ENCODE data around the gene SDHC. TPM values are rescaled to one million over a fixed set of nuclear protein-coding genes. Genes with fewer than 3 reads are reported as not detected.

The SDHC gene
- total and polyA plus RNA-seq, 2 of the 13 experiments (the other 11 are each of a cell fraction or from before 2014, with no cell fraction given) = 27.1 to 229 TPM

DNA sequence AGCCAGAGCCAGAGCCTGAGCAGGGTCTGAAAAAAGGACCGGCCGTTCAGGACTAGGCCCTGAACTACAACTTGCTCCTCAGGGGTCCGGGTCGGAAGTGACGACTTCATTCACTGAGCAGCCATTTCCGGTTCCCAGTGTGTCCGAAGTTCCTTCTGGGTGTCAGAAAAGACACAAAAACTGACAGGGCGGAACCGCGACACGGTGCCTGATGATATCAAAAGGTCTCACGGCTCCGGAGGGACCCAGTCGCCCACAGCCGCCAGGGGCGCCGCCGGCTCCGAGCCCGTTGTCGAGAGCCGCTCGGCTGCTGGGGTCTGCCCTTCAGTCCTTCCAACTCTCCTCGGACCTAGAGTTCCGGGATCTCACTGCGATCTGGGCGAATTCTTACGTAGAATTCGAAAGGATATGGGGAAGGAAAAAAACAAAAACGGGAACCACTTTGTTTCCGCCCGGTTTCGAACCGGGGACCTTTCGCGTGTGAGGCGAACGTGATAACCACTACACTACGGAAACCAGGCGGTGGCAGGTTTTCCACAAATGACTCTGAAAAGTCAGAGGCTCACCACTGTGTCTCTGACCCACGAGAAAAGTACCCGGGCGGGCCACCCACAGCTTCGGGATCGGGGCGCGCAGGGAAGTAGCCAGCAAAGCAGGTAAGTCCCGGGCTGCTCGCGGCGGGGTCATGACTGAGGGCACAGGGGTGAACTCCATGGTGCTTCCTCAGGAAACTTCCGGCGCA, 85.2 kb downstream of the SDHC start (continued):
- TF ChIP-seq KLF6 (CRISPR knock-in tag; IDR thresholded peaks at IDR 0.05) (no peak), ZNF563 (CRISPR knock-in tag; IDR thresholded peaks at IDR 0.05) (peak; percentile 79), GABPB1 (CRISPR knock-in tag; IDR thresholded peaks at IDR 0.05) (peak; percentile 93), KLF16 (CRISPR knock-in tag; IDR thresholded peaks at IDR 0.05) (peak in 1 of 2 experiments; percentile 85; a peak in 1 of 4 replicates), ZNF749 (CRISPR knock-in tag; IDR thresholded peaks at IDR 0.05; ENCODE audit: borderline replicate concordance) (0 out of 2 replicates have a peak, but pooled peaks have one; percentile 52), NFYB (CRISPR knock-in tag; IDR thresholded peaks at IDR 0.05) (no peak; the same call in 1 of the 2 replicates), ZBTB38 (CRISPR knock-in tag; IDR thresholded peaks at IDR 0.05) (peak; percentile 48), NR2C2 (CRISPR knock-in tag; IDR thresholded peaks at IDR 0.05; ENCODE audit: borderline replicate concordance) (peak; percentile 89), ZNF891 (CRISPR knock-in tag; IDR thresholded peaks at IDR 0.05) (peak; percentile 60), ETV6 (CRISPR knock-in tag; conservative IDR thresholded peaks at IDR 0.05) (no peak), ZNF678 (CRISPR knock-in tag; IDR thresholded peaks at IDR 0.05) (no peak), ZNF552 (CRISPR knock-in tag; IDR thresholded peaks at IDR 0.05; ENCODE audit: borderline replicate concordance) (no peak; the same call in 1 of the 2 replicates), MED13 (CRISPR knock-in tag; IDR thresholded peaks at IDR 0.05) (peak; percentile 37; the same call in 1 of the 2 replicates), U2AF1 (optimal IDR thresholded peaks at IDR 0.05; ENCODE audit: low read depth, low read length) (peak; percentile 44), E2F2 (CRISPR knock-in tag; IDR thresholded peaks at IDR 0.05; ENCODE audit: borderline replicate concordance) (no peak), PAX8 (CRISPR knock-in tag; IDR thresholded peaks at IDR 0.05; ENCODE audit: borderline replicate concordance) (no peak), ZSCAN21 (CRISPR knock-in tag; IDR thresholded peaks at IDR 0.05; ENCODE audit: borderline replicate concordance) (no peak), ZNF614 (CRISPR knock-in tag; IDR thresholded peaks at IDR 0.05; ENCODE audit: borderline replicate concordance) (0 out of 2 replicates have a peak, but pooled peaks have one; percentile 30), NFKB2 (CRISPR knock-in tag; IDR thresholded peaks at IDR 0.05; ENCODE audit: borderline replicate concordance) (peak; percentile 53; the same call in 1 of the 2 replicates)
- TF ChIP-seq, protein P1, sequence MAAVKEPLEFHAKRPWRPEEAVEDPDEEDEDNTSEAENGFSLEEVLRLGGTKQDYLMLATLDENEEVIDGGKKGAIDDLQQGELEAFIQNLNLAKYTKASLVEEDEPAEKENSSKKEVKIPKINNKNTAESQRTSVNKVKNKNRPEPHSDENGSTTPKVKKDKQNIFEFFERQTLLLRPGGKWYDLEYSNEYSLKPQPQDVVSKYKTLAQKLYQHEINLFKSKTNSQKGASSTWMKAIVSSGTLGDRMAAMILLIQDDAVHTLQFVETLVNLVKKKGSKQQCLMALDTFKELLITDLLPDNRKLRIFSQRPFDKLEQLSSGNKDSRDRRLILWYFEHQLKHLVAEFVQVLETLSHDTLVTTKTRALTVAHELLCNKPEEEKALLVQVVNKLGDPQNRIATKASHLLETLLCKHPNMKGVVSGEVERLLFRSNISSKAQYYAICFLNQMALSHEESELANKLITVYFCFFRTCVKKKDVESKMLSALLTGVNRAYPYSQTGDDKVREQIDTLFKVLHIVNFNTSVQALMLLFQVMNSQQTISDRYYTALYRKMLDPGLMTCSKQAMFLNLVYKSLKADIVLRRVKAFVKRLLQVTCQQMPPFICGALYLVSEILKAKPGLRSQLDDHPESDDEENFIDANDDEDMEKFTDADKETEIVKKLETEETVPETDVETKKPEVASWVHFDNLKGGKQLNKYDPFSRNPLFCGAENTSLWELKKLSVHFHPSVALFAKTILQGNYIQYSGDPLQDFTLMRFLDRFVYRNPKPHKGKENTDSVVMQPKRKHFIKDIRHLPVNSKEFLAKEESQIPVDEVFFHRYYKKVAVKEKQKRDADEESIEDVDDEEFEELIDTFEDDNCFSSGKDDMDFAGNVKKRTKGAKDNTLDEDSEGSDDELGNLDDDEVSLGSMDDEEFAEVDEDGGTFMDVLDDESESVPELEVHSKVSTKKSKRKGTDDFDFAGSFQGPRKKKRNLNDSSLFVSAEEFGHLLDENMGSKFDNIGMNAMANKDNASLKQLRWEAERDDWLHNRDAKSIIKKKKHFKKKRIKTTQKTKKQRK (IDR thresholded peaks at IDR 0.05; ENCODE audit: low read length) = no peak
- TF ChIP-seq, protein P2, sequence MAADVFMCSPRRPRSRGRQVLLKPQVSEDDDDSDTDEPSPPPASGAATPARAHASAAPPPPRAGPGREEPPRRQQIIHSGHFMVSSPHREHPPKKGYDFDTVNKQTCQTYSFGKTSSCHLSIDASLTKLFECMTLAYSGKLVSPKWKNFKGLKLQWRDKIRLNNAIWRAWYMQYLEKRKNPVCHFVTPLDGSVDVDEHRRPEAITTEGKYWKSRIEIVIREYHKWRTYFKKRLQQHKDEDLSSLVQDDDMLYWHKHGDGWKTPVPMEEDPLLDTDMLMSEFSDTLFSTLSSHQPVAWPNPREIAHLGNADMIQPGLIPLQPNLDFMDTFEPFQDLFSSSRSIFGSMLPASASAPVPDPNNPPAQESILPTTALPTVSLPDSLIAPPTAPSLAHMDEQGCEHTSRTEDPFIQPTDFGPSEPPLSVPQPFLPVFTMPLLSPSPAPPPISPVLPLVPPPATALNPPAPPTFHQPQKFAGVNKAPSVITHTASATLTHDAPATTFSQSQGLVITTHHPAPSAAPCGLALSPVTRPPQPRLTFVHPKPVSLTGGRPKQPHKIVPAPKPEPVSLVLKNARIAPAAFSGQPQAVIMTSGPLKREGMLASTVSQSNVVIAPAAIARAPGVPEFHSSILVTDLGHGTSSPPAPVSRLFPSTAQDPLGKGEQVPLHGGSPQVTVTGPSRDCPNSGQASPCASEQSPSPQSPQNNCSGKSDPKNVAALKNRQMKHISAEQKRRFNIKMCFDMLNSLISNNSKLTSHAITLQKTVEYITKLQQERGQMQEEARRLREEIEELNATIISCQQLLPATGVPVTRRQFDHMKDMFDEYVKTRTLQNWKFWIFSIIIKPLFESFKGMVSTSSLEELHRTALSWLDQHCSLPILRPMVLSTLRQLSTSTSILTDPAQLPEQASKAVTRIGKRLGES (CRISPR knock-in tag; IDR thresholded peaks at IDR 0.05; ENCODE audit: borderline replicate concordance) = no peak; the same call in 1 of the 2 replicates
